Measurements from ENCODE around the gene NBEAL2. TPM values are rescaled to one million over a fixed set of nuclear protein-coding genes. Genes with fewer than 3 reads are reported as not detected.

Gene NBEAL2
- total and polyA plus RNA-seq, 2 of the 4 experiments (the other 2 are of a cell fraction): 2.2 to 12.5 TPM

DNA sequence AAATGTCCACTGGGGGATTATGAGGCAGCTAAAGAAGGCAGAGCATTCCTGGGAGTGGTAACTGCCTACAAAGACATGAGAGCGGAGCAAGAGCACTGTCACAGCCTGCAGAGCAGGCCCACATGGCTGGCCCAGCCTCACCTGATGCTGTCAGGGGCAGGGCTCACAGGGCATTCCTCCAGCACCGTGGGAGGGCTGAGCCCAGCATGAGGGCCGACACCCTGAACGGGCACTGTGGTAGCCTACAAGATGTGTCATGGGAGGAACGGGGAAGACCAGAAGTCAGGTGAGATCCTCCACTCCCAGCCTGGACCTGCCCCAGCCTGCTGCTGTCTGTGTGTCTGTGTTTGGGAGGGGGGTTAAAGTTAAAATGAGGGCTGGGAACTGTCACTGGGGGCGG, 33.0 kb upstream of the NBEAL2 start:
- ATAC-seq (ENCODE audit: low read depth) (no peak), DNase-seq (no peak)
- H4K20me1 ChIP-seq (ENCODE audit: insufficient read depth, low read length): peaks cover 96% of the 10 kb centered on the region
- intact Hi-C loops (cut with micrococcal nuclease) (no loop called here), dilution Hi-C loops (cut with HindIII; ENCODE audit: low sequenced_read_pairs, unreplicated experiment) (no loop called here), in situ Hi-C loops (cut with MboI; ENCODE audit: low sequenced_read_pairs) (no loop called here)
- no peak overlapping the region for H4K91ac ChIP-seq (ENCODE audit: insufficient read depth, low read depth, low read length)
- H2AK5ac ChIP-seq (ENCODE audit: low read depth, low read length): no peak overlapping the region
- no peak overlapping the region for H3K23ac ChIP-seq (ENCODE audit: low read depth, low read length)
- H2BK15ac ChIP-seq (ENCODE audit: low read depth, low read length): no peak overlapping the region
- no peaks in the 10 kb centered on the region for H3K9me3 ChIP-seq (ENCODE audit: control insufficient read depth, insufficient read depth, low read length)
- no peaks in the 10 kb centered on the region for H3K27me3 ChIP-seq (ENCODE audit: control insufficient read depth, insufficient read depth, low read length)
- no peak overlapping the region for H3K4me3 ChIP-seq (ENCODE audit: insufficient read depth, low read depth, low read length)
- TF ChIP-seq BHLHE40 (IDR thresholded peaks at IDR 0.05; ENCODE audit: low read depth, low read length): no peak
- no peak for TF ChIP-seq NFE2L2 (IDR thresholded peaks at IDR 0.05; ENCODE audit: low read depth, low read length)
- TF ChIP-seq FOS (IDR thresholded peaks at IDR 0.05; ENCODE audit: low read depth, low read length): no peak
- no peak for TF ChIP-seq MXI1 (IDR thresholded peaks at IDR 0.05; ENCODE audit: borderline replicate concordance, low read depth, low read length)
- no peak for TF ChIP-seq MAFK (IDR thresholded peaks at IDR 0.05; ENCODE audit: low read depth, low read length)
- no peak for TF ChIP-seq RAD21 (IDR thresholded peaks at IDR 0.05; ENCODE audit: low read length)
- no peak for TF ChIP-seq RCOR1 (IDR thresholded peaks at IDR 0.05; ENCODE audit: insufficient replicate concordance, low read length)
- TF ChIP-seq, protein P1, sequence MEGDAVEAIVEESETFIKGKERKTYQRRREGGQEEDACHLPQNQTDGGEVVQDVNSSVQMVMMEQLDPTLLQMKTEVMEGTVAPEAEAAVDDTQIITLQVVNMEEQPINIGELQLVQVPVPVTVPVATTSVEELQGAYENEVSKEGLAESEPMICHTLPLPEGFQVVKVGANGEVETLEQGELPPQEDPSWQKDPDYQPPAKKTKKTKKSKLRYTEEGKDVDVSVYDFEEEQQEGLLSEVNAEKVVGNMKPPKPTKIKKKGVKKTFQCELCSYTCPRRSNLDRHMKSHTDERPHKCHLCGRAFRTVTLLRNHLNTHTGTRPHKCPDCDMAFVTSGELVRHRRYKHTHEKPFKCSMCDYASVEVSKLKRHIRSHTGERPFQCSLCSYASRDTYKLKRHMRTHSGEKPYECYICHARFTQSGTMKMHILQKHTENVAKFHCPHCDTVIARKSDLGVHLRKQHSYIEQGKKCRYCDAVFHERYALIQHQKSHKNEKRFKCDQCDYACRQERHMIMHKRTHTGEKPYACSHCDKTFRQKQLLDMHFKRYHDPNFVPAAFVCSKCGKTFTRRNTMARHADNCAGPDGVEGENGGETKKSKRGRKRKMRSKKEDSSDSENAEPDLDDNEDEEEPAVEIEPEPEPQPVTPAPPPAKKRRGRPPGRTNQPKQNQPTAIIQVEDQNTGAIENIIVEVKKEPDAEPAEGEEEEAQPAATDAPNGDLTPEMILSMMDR (conservative IDR thresholded peaks at IDR 0.05; ENCODE audit: low read depth, low read length): no peak
- no peak for TF ChIP-seq CHD1 (IDR thresholded peaks at IDR 0.05; ENCODE audit: low read depth, low read length)
- TF ChIP-seq, protein P2, sequence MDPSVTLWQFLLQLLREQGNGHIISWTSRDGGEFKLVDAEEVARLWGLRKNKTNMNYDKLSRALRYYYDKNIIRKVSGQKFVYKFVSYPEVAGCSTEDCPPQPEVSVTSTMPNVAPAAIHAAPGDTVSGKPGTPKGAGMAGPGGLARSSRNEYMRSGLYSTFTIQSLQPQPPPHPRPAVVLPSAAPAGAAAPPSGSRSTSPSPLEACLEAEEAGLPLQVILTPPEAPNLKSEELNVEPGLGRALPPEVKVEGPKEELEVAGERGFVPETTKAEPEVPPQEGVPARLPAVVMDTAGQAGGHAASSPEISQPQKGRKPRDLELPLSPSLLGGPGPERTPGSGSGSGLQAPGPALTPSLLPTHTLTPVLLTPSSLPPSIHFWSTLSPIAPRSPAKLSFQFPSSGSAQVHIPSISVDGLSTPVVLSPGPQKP (IDR thresholded peaks at IDR 0.05; ENCODE audit: borderline replicate concordance, low read depth, low read length): no peak
- TF ChIP-seq CEBPB (IDR thresholded peaks at IDR 0.05; ENCODE audit: low read depth, low read length): no peak
- TF ChIP-seq MAZ (IDR thresholded peaks at IDR 0.05; ENCODE audit: borderline replicate concordance, low read depth, low read length): no peak
- TF ChIP-seq POLR2A (IDR thresholded peaks at IDR 0.05; ENCODE audit: low read depth, low read length): no peak
- no peak for TF ChIP-seq SMC3 (IDR thresholded peaks at IDR 0.05; ENCODE audit: low read depth, low read length)
- TF ChIP-seq RFX5 (IDR thresholded peaks at IDR 0.05; ENCODE audit: low read depth, low read length): no peak
- TF ChIP-seq, protein P3, sequence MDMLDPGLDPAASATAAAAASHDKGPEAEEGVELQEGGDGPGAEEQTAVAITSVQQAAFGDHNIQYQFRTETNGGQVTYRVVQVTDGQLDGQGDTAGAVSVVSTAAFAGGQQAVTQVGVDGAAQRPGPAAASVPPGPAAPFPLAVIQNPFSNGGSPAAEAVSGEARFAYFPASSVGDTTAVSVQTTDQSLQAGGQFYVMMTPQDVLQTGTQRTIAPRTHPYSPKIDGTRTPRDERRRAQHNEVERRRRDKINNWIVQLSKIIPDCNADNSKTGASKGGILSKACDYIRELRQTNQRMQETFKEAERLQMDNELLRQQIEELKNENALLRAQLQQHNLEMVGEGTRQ (IDR thresholded peaks at IDR 0.05; ENCODE audit: low read depth, low read length): no peak
- WGBS, 2 experiments (ENCODE audit: extremely low coverage in 2 of 2, insufficient read length in 1 of 2): 61% methylated on average over 4 of the region's 6 CpGs; no CpG with 5 or more reads in 1 of the 2 experiments
- no peak overlapping the region for H3K56ac ChIP-seq (ENCODE audit: extremely low read depth, insufficient read depth, low read length)
- H3K36me3 ChIP-seq (ENCODE audit: control insufficient read depth, insufficient read depth, low read length): peaks cover 16% of the 10 kb centered on the region; the same call in 1 of the 2 replicates
- H3K9me1 ChIP-seq (ENCODE audit: insufficient read depth, low read length): peaks cover 43% of the 10 kb centered on the region
- no peak overlapping the region for H3K9ac ChIP-seq (ENCODE audit: low read depth, low read length)
- no peak overlapping the region for H2BK20ac ChIP-seq (ENCODE audit: low read depth, low read length)
- H4K5ac ChIP-seq (ENCODE audit: low read depth, low read length): no peak overlapping the region
- no peak overlapping the region for H4K8ac ChIP-seq (ENCODE audit: low read depth in 2 of 2, low read length in 2 of 2)
- H3K4me2 ChIP-seq (ENCODE audit: low read depth, low read length): no peak overlapping the region
- H2BK5ac ChIP-seq (ENCODE audit: low read depth, low read length, poor library complexity, severe bottlenecking): no peak overlapping the region
- no peak overlapping the region for H3K27ac ChIP-seq (ENCODE audit: insufficient read depth, low read length)
- CTCF ChIA-PET: no interaction called here
- H2AFZ ChIP-seq (replicated peaks; ENCODE audit: low read length, poor library complexity): no peak overlapping the region
- no peak overlapping the region for H3K4ac ChIP-seq (ENCODE audit: low read depth, low read length)
- H2AK9ac ChIP-seq (replicated peaks; ENCODE audit: low read depth, low read length, poor library complexity): no peak overlapping the region
- no peak overlapping the region for H3K18ac ChIP-seq (ENCODE audit: low read depth, low read length)
- peaks cover 65 to 96% of the 10 kb centered on the region in 2 experiments for H3K79me1 ChIP-seq (ENCODE audit: low read depth in 1 of 2, low read length in 2 of 2)
- peaks cover 13% of the 10 kb centered on the region for H3K4me1 ChIP-seq (ENCODE audit: control insufficient read depth, insufficient read depth, low read length)
- POLR2A ChIA-PET (ENCODE audit: unreplicated experiment): no interaction called here
- H3K14ac ChIP-seq (replicated peaks; ENCODE audit: low read depth, low read length): no peak overlapping the region
- no TSS peak for BruUV-seq (replicated peaks)
- H2BK120ac ChIP-seq (ENCODE audit: low read depth, low read length): no peak overlapping the region
